HG03457 (cell line): ENCODE data around the gene METTL8.
"Not testable (repeated sequence)": the region's sequence is repeated elsewhere in the genome, so short reads cannot be mapped to it uniquely, and the experiment has no call there.

Experiments
- ATAC-seq: cut with Tn5 transposase; IDR thresholded peaks from one replicate; pipeline ENCODE4 v1.9.1; 2021; ENCODE audit warnings: moderate number of reproducible peaks; ENCODE audit not compliant: unreplicated experiment

The METTL8 gene

GRCh38 chr2:171402906-171403580 is 30.7 kb downstream of the METTL8 start:
- no peak for ATAC-seq

- no peak for ATAC-seq
These were observed 31.8 kb downstream of the METTL8 start for GRCh38 chr2:171401947-171402346.

GRCh38 chr2:171400395-171400794 is 33.4 kb downstream of the METTL8 start:
- no peak for ATAC-seq

GRCh38 chr2:171399292-171399691 is 34.5 kb downstream of the METTL8 start:
- ATAC-seq: no peak

- ATAC-seq: no peak
These were observed 39.5 kb downstream of the METTL8 start for GRCh38 chr2:171394164-171394740.

- no peak for ATAC-seq
These were observed 40.3 kb downstream of the METTL8 start for GRCh38 chr2:171393487-171393886.

GRCh38 chr2:171391532-171391931 is 42.3 kb downstream of the METTL8 start:
- no peak for ATAC-seq

GRCh38 chr2:171390941-171391516 is 42.8 kb downstream of the METTL8 start:
- no peak for ATAC-seq

GRCh38 chr2:171389780-171390179 is 44.0 kb downstream of the METTL8 start:
- ATAC-seq: no peak

- ATAC-seq: no peak
These were observed 44.5 kb downstream of the METTL8 start for GRCh38 chr2:171389325-171389724.

GRCh38 chr2:171387052-171387451 is 46.7 kb downstream of the METTL8 start:
- ATAC-seq: no peak

- no peak for ATAC-seq
These were observed 47.2 kb downstream of the METTL8 start for GRCh38 chr2:171386627-171387026.

- ATAC-seq: no peak
These were observed 50.7 kb downstream of the METTL8 start for GRCh38 chr2:171383134-171383533.

- ATAC-seq: not testable (repeated sequence)
These were observed 51.6 kb downstream of the METTL8 start for GRCh38 chr2:171382175-171382574.

- ATAC-seq: not testable (repeated sequence)
These were observed 55.9 kb downstream of the METTL8 start for GRCh38 chr2:171377852-171378251.

- no peak for ATAC-seq
These were observed 66.1 kb downstream of the METTL8 start for GRCh38 chr2:171367692-171368091.

- ATAC-seq: no peak
These were observed 68.0 kb downstream of the METTL8 start for GRCh38 chr2:171365778-171366177.

GRCh38 chr2:171365232-171365631 is 68.6 kb downstream of the METTL8 start:
- ATAC-seq: no peak

- no peak for ATAC-seq
These were observed 71.4 kb downstream of the METTL8 start for GRCh38 chr2:171362396-171362795.

GRCh38 chr2:171360905-171361304 is 72.9 kb downstream of the METTL8 start:
- ATAC-seq: no peak

- not testable (repeated sequence) for ATAC-seq
These were observed 80.0 kb downstream of the METTL8 start for GRCh38 chr2:171353746-171354145.

GRCh38 chr2:171348056-171348455 is 85.7 kb downstream of the METTL8 start:
- no peak for ATAC-seq
